ENCODE measurements around the gene ZNF664.

ZNF664 gene

GRCh38 chr12:123972457-123973401 is at the start of gene ZNF664, which contains the start of gene CCDC92:
TSS of gene ZNF664 (plus strand) at chr12:123973215. CDS start at chr12:124012145, 38,930 bp downstream.
TSS of gene CCDC92 (minus strand) at chr12:123972831. CDS start at chr12:123944305, 28,526 bp downstream.
- H3K4me1 ChIP-seq (ENCODE audit: insufficient read depth, low read length) = peaks cover 33% of the 10 kb centered on the region
- no peak for TF ChIP-seq EZH2 (IDR thresholded peaks at IDR 0.05; ENCODE audit: borderline replicate concordance, low read depth, low read length, severe bottlenecking)
- TF ChIP-seq CTCF (IDR thresholded peaks at IDR 0.05; ENCODE audit: borderline replicate concordance, extremely low read depth, low read length, poor library complexity, severe bottlenecking) = peak; percentile 53
- peaks cover 4% of the 10 kb centered on the region for H4K20me1 ChIP-seq (ENCODE audit: insufficient read depth, low read length)
- H3K9me3 ChIP-seq (ENCODE audit: insufficient read depth, low read length, severe bottlenecking) = no peaks in the 10 kb centered on the region
- peak within 1 kb of the TSS; percentile 66 for H3K9ac ChIP-seq (ENCODE audit: low read depth, low read length)
- peak within 1 kb of the TSS; percentile 78 for H3K4me2 ChIP-seq (ENCODE audit: insufficient read depth, low read length)
- ATAC-seq (ENCODE audit: insufficient read depth, low read depth) (peak; percentile 85), DNase-seq (peak; percentile 95)
- H3K4me3 ChIP-seq (ENCODE audit: low read depth in 1 of 2, low read length in 2 of 2) = peak within 1 kb of the TSS; percentile 44 to 69; a peak in 3 of 4 replicates
- no peaks in the 10 kb centered on the region for H3K27me3 ChIP-seq (ENCODE audit: insufficient read depth, low read length, poor library complexity)
- H3K27ac ChIP-seq (ENCODE audit: low read length) = peak within 1 kb of the TSS; percentile 51; the same call in 1 of the 2 replicates
- H3K79me2 ChIP-seq (ENCODE audit: insufficient read depth, low read length) = peaks cover 37% of the 10 kb centered on the region
- H2AFZ ChIP-seq (ENCODE audit: low read depth, low read length) = peak within 1 kb of the TSS; percentile 74
- H3K36me3 ChIP-seq (ENCODE audit: insufficient read depth, low read length) = peaks cover 16% of the 10 kb centered on the region

GRCh38 chr12:123923927-123924326 is 49.1 kb upstream of the ZNF664 start:
- peaks cover 5% of the 10 kb centered on the region for H3K27me3 ChIP-seq (ENCODE audit: insufficient read depth, low read length, poor library complexity)
- H2AFZ ChIP-seq (ENCODE audit: low read depth, low read length) = no peak overlapping the region
- DNase-seq (no peak), ATAC-seq (ENCODE audit: insufficient read depth, low read depth) (no peak)
- H3K4me1 ChIP-seq (ENCODE audit: insufficient read depth, low read length) = no peaks in the 10 kb centered on the region
- no peak overlapping the region for H3K4me3 ChIP-seq (ENCODE audit: low read depth in 1 of 2, low read length in 2 of 2)
- no peaks in the 10 kb centered on the region for H4K20me1 ChIP-seq (ENCODE audit: insufficient read depth, low read length)
- no peak overlapping the region for H3K27ac ChIP-seq (ENCODE audit: low read length)
- no peak overlapping the region for H3K9ac ChIP-seq (ENCODE audit: low read depth, low read length)
- no peak for TF ChIP-seq EZH2 (IDR thresholded peaks at IDR 0.05; ENCODE audit: borderline replicate concordance, low read depth, low read length, severe bottlenecking)
- TF ChIP-seq CTCF (IDR thresholded peaks at IDR 0.05; ENCODE audit: borderline replicate concordance, extremely low read depth, low read length, poor library complexity, severe bottlenecking) = no peak
- H3K36me3 ChIP-seq (ENCODE audit: insufficient read depth, low read length) = no peaks in the 10 kb centered on the region
- no peak overlapping the region for H3K4me2 ChIP-seq (ENCODE audit: insufficient read depth, low read length)
- H3K9me3 ChIP-seq (ENCODE audit: insufficient read depth, low read length, severe bottlenecking) = no peaks in the 10 kb centered on the region
- no peaks in the 10 kb centered on the region for H3K79me2 ChIP-seq (ENCODE audit: insufficient read depth, low read length)

DNA sequence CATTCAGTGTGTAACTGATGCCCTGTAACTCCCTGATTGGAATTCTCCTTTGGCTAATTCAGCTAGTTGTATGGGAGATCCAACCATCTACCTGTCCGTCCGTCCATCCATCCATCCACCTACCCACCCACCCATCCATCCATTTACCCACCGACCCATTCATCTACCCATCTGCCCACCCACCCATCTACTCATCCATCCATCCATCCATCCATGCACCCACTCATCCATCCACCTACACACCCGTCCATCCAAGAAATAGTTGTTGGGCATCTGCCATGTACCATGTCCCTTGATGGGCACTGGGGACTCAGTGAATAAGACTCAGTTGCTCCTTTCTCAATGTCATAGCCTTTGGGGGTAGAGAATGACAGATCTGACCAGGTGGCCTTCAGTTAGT is 48.5 kb upstream of the ZNF664 start:
- ATAC-seq (ENCODE audit: insufficient read depth, low read depth) (no peak), DNase-seq (no peak)
- Histone ChIP-seq H3K79me2 (ENCODE audit: insufficient read depth, low read length) (no peaks in the 10 kb centered on the region), H3K4me3 (ENCODE audit: low read depth in 1 of 2, low read length in 2 of 2) (no peak overlapping the region), H3K9me3 (ENCODE audit: insufficient read depth, low read length, severe bottlenecking) (no peaks in the 10 kb centered on the region), H3K4me1 (ENCODE audit: insufficient read depth, low read length) (no peaks in the 10 kb centered on the region), H3K4me2 (ENCODE audit: insufficient read depth, low read length) (no peak overlapping the region), H2AFZ (ENCODE audit: low read depth, low read length) (no peak overlapping the region), H3K9ac (ENCODE audit: low read depth, low read length) (no peak overlapping the region), H3K27me3 (ENCODE audit: insufficient read depth, low read length, poor library complexity) (peaks cover 5% of the 10 kb centered on the region), H4K20me1 (ENCODE audit: insufficient read depth, low read length) (no peaks in the 10 kb centered on the region), H3K27ac (ENCODE audit: low read length) (no peak overlapping the region), H3K36me3 (ENCODE audit: insufficient read depth, low read length) (no peaks in the 10 kb centered on the region)
- no peak for TF ChIP-seq EZH2 (IDR thresholded peaks at IDR 0.05; ENCODE audit: borderline replicate concordance, low read depth, low read length, severe bottlenecking)
- TF ChIP-seq CTCF (IDR thresholded peaks at IDR 0.05; ENCODE audit: borderline replicate concordance, extremely low read depth, low read length, poor library complexity, severe bottlenecking) = no peak

All from DND-41 (cell line).